ENCODE data around the gene RHNO1.
A peak's percentile ranks its signal among the peaks of the same experiment; 100 is the strongest.

RHNO1 gene, protein sequence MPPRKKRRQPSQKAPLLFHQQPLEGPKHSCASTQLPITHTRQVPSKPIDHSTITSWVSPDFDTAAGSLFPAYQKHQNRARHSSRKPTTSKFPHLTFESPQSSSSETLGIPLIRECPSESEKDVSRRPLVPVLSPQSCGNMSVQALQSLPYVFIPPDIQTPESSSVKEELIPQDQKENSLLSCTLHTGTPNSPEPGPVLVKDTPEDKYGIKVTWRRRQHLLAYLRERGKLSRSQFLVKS

DNA sequence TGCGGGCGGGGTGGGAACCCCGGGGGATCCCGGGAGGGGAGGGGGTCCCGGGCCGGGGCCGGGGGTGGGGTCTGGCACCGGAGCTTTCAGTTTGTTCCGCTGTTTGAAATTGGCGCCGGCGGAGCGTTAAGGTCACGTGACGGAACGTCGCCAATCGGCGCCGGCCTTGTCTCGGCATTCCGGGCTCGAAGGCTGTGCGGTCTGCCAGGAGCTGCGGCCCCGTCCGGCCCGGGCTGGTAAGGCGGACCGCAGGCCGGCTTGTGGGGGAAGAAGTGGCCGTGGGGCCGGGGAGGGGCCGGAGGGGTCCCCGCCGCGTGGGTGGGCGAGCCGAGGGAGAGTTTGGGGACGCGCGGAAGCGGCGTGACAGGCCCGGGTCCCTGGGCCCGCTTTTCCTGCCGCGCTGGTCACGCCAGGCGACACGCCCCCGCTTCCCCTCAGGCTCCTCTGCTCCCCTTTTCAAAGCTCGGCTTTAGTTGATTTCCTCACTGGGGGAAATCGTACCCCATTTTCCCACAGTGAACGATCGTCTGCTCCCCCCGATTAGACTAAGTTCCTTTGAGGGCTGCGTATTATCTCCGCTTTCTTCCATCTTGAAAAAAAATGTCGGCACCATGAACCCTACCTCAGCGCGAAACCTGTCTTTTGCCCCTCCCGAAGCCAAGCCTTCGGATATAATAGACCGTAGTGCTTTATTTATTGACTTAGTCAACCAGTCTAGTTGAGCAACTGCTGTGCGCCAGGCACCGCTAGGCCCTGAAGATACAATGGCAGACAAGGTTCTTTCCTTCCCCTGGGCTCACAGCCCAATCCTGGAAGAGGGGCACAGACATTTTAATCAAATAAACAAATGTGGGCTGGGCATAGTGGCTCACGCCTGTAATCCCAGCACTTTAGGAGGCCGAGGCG is at the start of gene RHNO1, which contains the start of gene FOXM1:
Gene RHNO1, plus strand, starts transcription at position 177 of the 906 bp plus-strand sequence. CDS start 8,144 bp downstream, outside the sequence.
Gene FOXM1, minus strand, starts transcription at position 128 of the 906 bp plus-strand sequence. CDS start 2,696 bp downstream, outside the sequence.
- DNase-seq (ENCODE audit: low read depth in 2 of 3, low spot score in 1 of 3) = peak; percentile 75 to 82 (median 81)

DNA sequence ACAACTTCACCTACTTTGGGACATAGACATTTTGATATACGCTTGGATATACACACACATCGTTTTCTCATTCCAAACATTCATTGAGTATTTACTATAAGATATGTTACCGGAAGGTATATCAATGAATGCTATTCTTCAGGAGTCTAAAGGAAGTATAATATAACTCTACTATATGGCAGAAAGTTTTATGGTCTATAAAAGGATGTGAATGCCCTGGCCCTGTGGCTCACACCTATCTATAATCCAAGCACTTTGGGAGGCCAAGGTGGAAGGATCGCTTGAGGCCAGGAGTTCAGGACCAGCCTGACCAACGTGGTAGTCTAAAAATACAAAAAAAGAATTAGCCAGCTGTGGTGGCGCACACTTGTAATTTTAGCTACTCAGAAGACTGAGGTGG is 47.7 kb upstream of the RHNO1 start:
- DNase-seq (ENCODE audit: low read depth in 2 of 3, low spot score in 1 of 3) = no peak

DNA sequence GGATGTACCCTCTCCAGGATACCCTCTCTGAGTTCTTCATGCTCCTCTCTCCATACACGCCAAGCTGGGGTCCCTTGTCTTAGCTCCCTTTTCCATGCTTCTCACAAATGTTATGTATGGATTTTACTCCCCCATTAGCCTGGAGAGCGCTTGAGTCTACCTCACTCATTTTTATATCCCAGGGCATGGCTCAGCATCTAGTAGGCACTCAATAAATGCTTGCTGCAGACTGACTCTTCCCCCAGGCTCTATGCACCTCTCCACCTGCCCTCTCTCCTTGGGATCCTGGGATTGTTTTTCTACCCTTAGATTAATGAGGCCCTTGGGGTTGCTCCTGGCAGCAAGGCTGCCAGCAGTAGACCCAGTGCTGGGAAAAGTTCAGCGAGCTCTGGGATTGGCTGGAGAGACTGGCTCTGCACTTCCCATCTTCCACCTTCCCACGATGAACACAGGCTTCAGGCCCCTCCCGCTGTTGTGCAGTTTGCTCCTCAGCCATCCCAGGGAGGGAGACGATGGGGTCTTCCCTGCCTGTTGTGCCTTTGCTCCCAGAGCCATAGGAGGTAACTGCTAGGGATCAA is 44.4 kb upstream of the RHNO1 start:
- no peak for DNase-seq (ENCODE audit: low read depth in 2 of 3, low spot score in 1 of 3)

DNA sequence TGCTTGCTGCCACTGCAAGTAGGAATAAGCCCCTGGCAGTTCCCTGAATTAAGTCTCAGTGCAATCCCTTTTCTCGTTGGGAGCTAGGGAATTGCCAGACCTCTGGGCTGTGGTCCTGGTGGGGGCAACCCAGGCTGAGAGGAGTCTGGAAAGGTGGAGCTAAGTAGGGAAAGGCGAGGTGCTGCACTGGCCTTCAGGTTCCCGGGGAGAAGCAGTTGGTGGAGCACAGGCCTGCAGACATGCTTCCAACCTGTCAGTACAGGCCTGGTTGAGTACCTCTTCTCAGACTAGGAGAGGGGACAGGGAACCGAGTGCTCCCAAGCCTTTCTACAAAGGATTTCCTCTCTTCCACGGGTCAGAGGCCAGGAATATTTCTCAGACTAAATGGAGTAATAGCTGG is 43.7 kb upstream of the RHNO1 start:
- no peak for DNase-seq (ENCODE audit: low read depth in 2 of 3, low spot score in 1 of 3)

DNA sequence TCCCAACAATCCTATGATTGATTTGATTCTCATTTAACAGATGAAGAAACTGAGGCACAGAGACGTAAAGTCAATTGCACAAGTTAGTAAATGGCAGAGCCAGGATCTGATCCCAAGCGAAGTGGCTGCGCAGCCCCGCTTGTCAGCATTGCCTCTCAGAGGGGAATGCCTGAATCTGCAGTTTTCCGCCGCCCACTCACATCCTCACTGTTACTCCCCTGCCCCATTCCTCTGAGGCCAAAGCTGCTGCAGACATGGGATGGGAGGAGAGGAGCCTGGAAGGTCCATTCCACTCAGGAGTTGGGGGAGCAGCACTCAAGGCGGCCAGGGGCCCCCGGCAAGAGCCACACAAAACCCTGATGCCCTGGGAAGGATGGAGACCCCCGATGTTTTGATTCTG is 43.2 kb upstream of the RHNO1 start:
- DNase-seq (ENCODE audit: low read depth in 2 of 3, low spot score in 1 of 3) = no peak

DNA sequence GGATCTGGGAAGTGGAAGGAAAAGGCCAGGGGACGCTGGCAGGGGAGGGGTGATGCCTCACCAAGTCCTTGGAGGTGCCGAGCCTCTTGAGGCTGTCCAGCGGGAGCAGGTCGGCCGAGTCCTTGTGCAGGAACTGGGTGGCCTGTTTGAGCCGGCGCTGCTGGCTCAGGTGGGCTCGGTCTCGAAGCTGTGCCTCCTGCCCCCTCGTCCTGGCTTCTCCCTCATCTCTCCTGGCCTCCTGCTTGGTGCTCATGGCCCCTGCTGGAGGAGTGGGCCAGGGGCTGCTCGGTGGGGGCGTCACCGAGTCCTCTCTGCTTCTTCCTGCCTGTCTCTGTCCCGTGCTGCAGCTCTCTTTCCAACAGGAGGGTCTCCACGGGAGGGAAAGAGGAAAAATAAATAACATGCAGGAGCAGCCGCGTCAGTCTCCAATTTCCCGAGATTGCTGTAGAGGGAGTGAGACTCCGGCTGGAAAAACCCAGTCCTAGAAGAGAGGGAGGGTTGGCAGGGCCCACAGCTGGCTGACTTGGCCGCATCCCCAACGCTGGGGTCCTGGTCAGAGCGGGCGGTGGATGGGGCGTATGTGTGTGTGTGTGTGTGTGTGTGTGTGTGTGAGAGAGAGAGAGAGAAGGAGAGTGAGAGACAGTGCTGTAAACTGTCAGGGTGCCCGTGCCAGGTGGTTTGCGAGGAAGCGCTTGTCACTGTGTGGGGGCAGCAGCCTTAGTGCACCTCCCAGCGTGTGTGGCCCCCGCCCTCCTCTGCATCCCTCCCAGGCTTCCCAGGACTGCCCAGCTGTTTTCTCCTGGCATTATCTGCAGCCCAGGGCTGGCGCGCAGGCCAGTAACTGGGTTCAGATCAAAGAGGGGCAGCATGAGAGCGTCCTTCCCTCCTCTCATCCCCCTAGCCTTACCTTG is 42.2 kb upstream of the RHNO1 start, which contains the start of gene NRIP2:
Gene NRIP2, minus strand, starts transcription at position 455 of the 911 bp plus-strand sequence. Its CDS starts 52 bp downstream, at position 403.
- DNase-seq (ENCODE audit: low read depth in 2 of 3, low spot score in 1 of 3) = no peak

DNA sequence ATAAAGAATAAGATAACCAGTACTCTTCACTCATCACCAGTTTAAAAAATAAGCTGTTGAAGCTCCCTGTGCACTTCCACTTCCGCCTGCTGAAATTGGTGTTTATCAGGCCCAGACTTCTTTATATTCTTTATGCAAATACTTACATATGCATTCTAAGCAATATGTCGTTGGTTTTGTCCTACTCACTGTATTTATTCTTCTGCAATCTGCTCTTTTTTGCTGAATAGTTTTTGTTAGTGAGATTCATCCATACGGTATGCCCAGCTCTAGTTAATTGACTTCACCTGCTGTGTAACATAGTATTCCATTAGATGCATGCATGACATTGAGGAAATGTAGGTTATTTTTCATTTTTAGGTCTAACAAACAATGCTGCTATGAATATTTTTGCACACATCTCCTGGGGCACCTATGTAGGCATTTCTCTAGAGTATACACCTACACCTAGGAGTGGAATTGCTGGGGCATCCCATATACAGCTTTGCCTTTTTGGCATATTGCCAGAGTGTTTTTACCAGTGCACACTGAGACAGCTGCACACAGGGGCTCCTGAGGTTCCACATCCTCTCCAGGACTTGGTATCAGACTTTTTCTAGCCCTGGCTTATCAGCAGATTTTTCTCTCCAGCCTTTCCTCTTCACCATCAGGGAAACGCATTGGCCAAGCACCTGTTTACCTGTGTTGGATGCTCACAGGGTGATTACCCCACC is 41.2 kb upstream of the RHNO1 start:
- no peak for DNase-seq (ENCODE audit: low read depth in 2 of 3, low spot score in 1 of 3)

DNA sequence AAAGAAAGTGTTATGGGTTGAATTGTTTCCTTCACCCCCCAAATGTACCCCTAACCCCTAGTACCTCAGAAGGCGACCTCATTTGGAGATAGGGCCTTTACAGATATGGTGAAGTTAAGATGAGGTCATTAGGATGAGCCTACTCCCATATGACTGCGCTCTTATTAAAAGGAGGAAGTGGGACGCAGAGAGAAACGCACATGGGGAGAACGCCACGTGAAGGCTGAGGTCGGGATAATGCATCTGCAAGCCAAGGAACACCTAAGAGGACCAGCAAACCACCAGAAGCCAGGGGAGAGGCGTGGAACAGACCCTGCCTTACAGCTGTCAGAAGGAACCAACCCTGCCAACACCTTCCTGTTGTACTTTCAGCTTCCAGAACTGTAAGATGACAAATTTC is 40.4 kb upstream of the RHNO1 start:
- no peak for DNase-seq (ENCODE audit: low read depth in 2 of 3, low spot score in 1 of 3)

DNA sequence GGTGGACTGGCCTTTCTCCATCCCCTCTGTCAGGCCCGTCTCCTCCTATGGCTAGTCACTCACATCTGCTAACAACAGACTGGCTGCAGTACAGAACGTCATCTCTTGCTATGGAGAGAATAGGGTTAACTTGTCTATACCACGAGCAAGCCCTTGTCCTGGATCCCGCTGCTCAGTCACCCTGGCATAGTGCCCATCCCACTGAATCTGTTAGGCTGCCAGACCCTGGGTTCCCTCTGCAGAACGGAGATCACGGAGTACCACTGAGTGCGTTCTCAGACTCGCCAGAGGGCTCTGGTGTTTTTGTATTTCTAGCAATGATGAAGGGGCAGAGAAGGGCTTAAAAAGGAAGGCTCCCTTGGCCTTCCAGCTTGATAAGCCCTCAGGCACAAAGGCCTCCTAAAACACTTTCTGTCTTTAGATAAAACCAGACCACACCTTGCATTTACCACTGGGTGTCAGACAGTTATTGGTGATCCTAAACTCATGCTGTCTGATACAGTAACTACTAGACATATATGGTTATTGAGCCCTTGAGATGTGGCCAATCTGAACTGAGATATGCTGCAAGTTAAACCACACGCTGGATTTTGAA is 35.9 kb upstream of the RHNO1 start:
- no peak for DNase-seq (ENCODE audit: low read depth in 2 of 3, low spot score in 1 of 3)

DNA sequence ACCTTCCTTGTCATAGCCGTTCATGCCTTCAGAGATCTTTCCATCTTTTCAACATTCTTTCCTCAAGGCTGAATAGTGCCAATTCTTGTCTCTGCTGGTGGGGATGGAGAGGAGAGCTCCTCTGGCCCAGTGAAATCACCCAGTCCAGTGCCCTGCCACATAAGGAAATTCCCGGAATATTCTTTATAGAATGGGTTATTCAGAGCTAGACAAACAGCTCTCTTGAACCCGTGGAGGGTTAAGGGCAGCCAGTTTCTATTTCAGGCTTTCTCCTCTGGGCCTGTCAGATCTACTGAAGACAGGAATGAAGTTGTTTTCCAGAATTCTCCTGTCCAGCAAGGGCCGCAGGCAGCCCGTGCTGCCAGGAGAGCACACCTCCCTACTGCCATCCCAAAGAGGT is 34.1 kb upstream of the RHNO1 start:
- no peak for DNase-seq (ENCODE audit: low read depth in 2 of 3, low spot score in 1 of 3)

DNA sequence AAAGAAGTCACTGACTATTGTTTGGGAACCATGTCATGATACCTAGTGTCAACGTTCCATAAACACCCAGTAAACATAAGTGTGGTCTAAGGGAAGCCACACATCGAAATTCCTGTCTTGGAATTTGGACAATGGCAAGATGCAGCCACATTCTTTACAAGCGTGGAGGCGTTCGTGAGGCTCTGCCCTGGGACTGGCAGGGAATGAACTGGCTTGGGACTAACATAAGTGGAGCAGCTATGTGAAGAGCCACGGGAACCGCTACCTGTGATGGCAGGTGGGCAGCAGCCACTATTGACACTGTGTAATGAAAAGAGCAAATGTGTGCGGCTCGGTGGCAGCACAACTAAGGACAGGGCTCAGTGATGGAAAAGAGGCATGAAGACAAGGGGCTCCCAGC is 32.2 kb upstream of the RHNO1 start:
- DNase-seq (ENCODE audit: low read depth in 2 of 3, low spot score in 1 of 3) = no peak

DNA sequence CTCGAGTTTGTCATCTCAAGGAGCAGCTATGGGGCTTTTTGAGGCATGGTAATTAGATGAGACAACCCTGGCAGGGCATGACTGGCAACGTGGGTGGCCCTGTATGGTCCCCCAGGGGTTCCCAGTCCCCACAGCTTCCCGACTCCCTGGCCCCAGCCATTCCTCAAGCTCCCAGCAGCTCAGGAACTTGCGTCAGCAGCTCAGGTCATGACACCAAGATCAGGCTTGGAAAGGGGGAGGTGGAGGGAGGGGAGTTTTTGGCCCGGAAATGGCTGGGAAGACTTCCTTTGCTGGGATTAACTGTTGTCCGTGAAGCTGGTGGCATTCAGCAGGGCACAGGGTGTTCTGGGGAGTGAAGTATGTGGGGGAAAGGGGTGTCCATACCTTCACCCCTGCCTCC is 31.7 kb upstream of the RHNO1 start:
- DNase-seq (ENCODE audit: low read depth in 2 of 3, low spot score in 1 of 3) = no peak

DNA sequence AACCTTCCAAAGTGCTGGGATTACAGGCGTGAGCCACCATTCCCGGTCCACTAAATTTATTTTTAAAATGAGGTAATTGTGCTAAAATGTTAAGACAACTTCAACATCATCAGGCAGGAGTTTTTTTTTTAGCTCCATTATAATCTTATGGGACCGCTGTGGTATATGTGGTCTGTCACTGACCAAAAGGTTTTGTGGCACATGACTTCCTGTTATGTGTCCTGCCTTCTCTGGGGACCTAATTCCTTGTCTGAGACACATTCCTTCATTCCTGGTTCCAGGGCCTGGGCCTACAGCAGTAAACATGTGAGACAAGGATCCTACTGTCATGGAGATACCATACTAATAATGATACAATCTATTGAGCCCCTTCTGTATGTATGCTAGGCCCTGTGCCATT is 25.1 kb upstream of the RHNO1 start:
- no peak for DNase-seq (ENCODE audit: low read depth in 2 of 3, low spot score in 1 of 3)

DNA sequence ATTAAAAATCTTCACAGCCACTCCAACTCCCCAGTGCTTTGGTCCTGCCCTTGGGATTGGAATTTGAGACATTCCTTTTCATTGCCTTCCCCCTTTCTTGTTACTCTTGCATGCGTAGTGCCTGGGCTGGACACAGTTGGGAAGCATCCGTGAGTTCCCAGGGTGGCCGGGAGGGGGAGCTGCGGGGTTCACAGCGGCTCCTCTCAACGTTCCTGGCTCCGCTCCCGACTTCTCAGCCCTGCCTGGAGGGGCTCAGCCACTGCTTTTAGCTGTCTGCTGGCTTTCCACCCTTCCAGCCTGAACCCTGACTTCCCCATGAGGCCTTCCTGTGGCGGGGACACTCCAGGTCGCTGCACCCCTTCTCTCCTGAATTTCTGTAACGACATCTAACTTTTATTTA is 23.4 kb upstream of the RHNO1 start:
- peak; percentile 18 to 50 (median 37) for DNase-seq (ENCODE audit: low read depth in 2 of 3, low spot score in 1 of 3)

DNA sequence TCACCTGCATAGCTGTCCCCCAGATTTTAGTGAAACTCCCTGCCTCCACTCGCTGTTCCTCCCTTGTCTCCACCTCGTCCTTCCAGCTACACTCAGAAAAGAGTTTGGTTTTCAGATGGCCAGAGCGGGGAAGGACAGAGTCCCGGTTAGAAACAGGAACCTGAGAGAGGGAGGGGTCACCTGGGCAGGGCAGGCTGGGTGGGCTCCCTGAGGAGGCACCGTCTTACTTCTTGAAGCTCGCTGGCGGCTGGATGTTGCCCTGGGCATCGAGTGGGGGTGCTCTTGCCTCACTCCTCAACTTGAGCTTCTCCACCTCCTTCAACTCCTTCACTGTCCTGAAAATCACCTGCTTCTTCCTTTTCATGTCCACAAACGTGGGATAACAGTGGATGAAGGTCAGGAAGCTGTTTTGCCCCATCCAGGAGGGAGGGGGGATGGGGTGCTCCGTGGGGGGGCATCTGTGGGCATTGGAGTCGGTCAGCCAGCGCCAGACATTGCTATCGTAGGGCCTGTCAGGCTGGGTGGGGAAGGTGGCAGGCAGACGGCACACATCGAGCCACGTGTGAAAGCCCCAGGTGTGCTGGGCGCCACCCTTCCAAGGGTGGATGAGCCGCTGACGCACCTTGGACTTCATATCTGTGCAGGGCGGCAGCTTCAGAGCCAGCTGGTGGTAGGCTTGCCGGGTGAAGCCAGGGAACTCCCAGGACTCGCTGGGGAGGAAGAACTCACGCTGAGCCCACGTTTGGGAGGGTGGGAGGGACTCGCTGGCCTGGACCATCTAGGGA is 22.2 kb upstream of the RHNO1 start:
- DNase-seq (ENCODE audit: low read depth in 2 of 3, low spot score in 1 of 3) = no peak

DNA sequence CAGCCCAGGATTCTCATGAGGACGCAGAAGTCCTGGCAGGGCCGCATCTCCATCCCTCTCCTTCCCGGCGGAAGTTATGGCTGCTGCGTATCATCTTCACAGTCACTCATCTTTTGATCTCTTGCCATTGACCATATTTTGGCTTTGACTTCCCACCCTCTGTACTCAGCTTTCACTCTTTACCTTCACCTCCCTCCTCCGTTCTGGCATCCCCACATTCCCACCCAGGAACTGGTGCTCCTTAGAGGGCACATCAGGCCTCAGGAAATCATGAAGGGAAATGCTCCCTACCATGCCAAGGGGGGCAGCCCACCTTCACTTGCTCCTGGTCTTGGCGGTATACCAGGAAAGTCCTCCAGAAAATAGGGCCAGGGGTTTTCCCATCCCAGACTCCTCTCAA is 21.5 kb upstream of the RHNO1 start:
- DNase-seq (ENCODE audit: low read depth in 2 of 3, low spot score in 1 of 3) = no peak

DNA sequence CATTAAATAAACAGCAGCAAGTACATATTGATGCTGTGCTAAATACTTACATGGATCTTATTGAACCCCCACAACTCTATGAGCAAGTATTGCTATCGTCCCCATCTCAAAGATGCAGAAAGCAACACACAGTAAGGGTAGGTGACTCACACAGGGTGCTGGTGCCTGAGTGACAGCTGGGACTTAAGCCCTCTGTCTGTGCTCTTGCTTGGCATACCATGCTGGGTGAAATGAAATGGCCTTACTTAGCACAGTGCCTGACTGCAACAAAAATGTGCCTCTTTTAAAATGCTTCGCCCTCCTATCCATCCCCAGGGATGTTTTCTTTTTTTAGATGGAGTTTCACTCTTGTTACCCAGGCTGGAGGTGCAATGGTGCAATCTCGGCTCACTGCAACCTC is 21.0 kb upstream of the RHNO1 start:
- DNase-seq (ENCODE audit: low read depth in 2 of 3, low spot score in 1 of 3) = no peak

DNA sequence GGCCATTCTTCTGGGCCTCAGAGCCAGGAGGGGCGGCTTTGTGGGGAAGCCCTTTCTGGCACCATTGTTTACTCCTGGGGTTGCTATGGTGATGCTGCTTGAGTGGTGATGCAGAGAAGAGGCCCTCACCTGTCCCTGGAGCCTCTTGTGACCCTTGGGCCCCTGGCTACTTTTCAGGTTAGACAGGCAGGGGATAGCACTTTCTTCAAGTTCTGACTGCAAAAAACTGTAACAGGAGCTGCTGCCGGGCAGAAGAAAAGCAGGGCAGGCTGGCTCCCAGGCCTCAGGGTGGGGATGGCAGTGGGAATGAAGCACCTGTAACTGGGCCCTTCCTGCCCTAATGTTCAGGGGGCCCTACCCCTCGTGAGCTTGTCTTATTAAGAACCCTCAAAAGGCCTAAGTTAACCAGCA is 20.0 kb upstream of the RHNO1 start, which contains the start of gene TEX52:
Gene TEX52, minus strand, starts transcription at position 19 of the 411 bp plus-strand sequence. Its CDS starts 13 bp downstream, at position 6.
- DNase-seq (ENCODE audit: low read depth in 2 of 3, low spot score in 1 of 3) = no peak

DNA sequence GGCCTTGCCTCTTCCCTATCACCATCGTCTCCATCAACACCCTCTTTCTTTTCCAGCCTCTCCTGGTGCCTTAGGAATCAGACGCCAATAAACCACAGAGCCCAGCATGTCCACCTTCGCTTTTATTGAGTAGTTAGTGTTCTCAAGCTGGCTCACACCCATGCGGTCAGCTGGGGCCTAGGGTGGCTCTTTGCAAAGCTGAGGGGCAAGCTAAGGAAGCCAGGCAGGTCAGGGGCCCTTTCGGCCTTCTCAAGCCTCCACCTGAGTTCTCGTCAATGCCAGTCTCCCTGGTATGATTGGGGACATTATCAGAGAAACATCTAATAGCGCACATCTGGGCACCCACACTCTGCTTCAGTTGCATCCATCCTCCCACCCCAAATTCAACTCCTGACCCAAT is 19.4 kb upstream of the RHNO1 start:
- DNase-seq (ENCODE audit: low read depth in 2 of 3, low spot score in 1 of 3) = no peak
